HG03135 (cell line): ENCODE data around the gene ARID4A.
"Not testable (repeated sequence)": the region's sequence is repeated elsewhere in the genome, so short reads cannot be mapped to it uniquely, and the experiment has no call there.

Experiments used
- ATAC-seq: cut with Tn5 transposase; IDR thresholded peaks from one replicate; pipeline ENCODE4 v1.9.1; 2021; ENCODE audit warnings: mild to moderate bottlenecking, moderate library complexity; ENCODE audit not compliant: unreplicated experiment

The ARID4A gene

GRCh38 chr14:58288106-58288792 lies 10.1 kb upstream of the ARID4A start:
- ATAC-seq = no peak

DNA sequence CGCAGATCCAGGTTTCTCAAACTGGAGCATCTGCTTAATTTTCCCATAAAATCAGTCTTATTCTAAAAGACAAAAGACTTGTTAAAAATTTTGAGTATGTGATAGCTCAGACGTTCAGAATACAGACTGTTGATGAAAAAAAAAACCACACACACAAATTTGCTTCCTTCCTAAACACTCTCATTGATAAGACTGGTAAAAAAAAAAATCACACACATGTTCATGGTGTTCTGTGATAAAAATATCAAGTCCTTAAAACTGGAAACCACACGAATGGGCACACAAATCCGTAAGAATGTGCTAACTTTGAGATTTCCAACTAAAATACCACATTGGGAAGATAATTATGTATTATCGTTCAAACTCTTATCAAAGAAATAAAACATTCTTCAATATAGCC lies 6.7 kb upstream of the ARID4A start:
- no peak for ATAC-seq

GRCh38 chr14:58292187-58292586 lies 6.2 kb upstream of the ARID4A start:
- ATAC-seq = no peak

DNA sequence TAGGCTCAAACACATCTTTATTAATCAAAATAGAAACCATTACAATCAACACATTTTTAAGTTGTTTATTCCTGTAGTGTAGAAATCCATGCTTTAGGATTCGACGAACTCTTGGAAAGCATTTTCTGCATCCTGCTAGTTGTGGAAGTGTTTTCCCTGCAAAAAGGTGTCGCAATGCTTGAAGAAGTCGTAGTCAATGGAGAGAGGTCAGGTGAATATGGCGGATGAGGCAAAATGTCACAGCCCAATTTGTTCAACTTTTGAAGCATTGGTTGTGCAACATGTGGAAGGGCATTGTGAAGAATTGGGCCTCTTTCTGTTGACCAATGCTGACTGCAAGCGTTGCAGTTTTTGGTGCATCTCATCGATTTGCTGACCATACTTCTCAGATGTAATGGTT lies 4.2 kb upstream of the ARID4A start:
- no peak for ATAC-seq

DNA sequence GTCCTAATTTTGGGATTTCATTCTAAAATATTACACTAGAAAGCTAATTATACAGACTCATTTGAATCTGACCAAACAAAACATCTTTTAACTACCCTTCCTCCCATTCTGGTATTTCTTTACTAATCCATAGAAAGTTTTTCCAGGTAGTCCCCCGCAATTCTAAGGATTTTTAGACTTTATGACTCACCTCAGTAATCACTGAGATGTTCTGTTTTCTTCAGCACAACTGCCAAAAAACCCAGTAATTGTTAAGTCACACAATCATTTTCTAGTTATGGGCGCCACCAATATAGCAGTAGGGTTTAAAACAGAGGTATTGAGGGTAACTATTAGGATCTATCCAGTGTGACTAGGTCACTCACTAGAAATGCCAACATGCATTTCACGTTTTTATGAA lies 1.6 kb upstream of the ARID4A start:
- no peak for ATAC-seq

DNA sequence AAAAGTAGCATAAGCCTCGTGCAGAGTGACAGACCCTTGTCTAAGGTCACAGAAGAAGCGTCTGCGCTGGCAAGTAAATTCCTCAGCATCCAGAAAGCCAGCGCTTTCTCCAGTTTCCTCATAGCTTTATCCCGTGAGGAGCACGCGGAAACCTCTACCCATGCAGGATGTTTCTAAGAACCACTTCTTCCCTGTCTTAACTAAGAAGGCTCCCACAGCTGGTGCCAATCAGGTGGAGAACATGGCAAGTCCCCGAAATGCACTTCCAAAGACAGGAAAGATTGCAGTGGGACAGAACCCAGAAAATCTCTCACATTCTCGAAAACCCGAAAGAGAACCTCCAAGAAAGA lies 968 bp upstream of the ARID4A start:
- ATAC-seq = no peak

- peak; percentile 86 for ATAC-seq
Observed at GRCh38 chr14:58297762-58298476, 436 bp upstream of the ARID4A start.

GRCh38 chr14:58299401-58300330 lies 1.3 kb downstream of the ARID4A start:
- ATAC-seq = no peak

DNA sequence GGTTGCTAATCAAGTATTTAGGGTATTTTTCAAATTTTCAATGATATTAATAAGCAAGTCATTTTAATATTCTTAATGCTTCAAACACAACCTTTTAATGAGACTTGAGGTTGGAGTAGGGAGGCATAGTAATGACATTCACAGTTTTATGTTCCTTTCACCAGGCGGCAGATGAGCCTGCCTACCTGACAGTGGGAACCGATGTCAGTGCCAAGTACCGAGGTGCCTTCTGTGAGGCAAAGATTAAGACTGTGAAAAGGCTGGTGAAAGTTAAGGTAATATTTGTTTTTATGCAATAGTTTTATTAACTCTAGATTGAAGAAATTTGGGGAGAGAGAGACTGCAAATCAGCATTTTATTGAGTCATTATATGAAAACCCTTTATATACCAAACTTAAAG lies 3.1 kb downstream of the ARID4A start:
- no peak for ATAC-seq

GRCh38 chr14:58305730-58306129 lies 7.4 kb downstream of the ARID4A start:
- ATAC-seq = no peak

GRCh38 chr14:58307597-58308316 lies 9.4 kb downstream of the ARID4A start:
- ATAC-seq = no peak

DNA sequence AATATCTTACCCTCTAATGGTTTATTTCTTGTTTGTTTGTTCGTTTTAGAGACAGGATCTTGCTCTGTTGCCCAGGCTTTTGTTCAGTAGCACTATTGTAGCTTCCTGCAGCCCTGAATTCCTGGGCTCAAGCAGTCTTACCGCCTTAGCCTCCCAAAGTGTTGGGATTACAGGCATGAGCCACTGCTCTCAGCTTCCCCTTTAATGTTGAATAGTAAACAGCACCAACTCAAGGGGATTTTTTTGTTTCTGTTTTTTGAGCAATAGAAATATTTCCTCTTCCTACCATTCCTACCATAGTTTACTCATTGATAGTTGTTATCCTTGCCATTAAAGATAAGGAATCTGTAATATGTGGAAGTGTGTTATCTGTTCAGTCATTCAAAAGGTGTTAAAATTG lies 10.7 kb downstream of the ARID4A start:
- no peak for ATAC-seq

- ATAC-seq = no peak
Observed at GRCh38 chr14:58313699-58314098, 15.3 kb downstream of the ARID4A start.

DNA sequence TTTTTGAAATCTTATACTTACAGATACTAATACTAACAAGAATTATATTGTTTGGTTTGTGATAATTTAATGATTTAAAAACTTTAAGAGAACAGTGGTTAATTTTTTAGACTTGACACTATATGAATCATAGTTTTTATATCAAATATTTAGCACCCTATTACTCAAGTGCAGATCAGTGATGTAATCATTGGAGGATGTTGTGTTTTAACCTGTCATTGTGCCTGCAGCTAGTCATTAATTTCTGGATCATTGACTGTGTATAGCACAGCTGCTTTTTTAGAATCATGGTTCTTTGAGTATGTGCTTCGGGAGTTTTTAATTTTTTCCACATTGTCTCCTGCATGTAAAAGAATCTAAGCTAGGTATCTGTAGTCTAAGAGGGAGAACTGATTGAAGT lies 17.3 kb downstream of the ARID4A start:
- no peak for ATAC-seq

- ATAC-seq = no peak
Observed at GRCh38 chr14:58327019-58327418, 28.7 kb downstream of the ARID4A start.

GRCh38 chr14:58331111-58331510 lies 32.8 kb downstream of the ARID4A start:
- peak; percentile 95 for ATAC-seq

- ATAC-seq = no peak
Observed at GRCh38 chr14:58332561-58332960, 34.2 kb downstream of the ARID4A start.

DNA sequence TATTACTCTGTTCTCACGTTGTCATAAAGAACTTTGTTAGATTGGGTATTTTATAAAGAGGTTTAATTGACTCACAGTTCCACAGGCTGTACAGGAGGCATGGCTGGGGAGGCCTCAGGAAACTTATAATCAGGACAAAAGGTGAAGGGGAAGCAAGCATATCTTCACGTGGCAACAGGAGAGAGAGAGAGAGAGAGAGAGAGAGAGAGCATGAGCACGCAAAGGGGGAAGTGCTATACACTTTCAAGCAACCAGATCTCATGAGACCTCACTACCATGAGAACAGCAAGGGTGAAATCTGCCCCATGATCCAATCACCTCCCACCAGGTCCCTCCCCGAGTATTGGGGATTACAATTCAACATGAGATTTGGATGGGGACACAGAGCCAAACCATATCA lies 41.3 kb downstream of the ARID4A start:
- ATAC-seq = not testable (repeated sequence)

GRCh38 chr14:58341152-58341748 lies 42.9 kb downstream of the ARID4A start:
- ATAC-seq = no peak

DNA sequence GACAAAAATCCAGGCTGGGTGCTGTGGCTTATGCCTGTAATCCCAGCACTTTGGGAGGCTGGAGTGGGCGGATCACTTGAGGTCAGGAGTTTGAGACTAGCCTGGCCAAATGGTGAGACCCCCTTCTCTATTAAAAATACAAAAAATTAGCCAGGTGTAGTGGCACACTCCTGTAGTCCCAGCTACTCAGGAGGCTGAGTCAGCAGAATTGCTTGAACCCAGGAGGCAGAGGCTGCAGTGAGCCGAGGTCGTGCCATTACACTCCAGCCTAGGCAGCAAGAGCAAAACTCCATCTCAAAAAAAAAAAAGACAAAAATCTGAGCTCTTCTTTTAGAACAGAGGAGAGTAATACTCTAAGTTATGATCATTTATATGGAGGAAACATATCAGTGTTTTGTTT lies 45.2 kb downstream of the ARID4A start:
- not testable (repeated sequence) for ATAC-seq
